Esophagus squamous epithelium (tissue), 5 donors: ENCODE data around the gene DRD2. TPM values are rescaled to one million over a fixed set of nuclear protein-coding genes. Genes with fewer than 3 reads are reported as not detected.

Experiments used
- DNase-seq: peaks from one replicate; lab custom pipeline; 2025; lab: John Stamatoyannopoulos, UW
- H3K27ac ChIP-seq, 4 donors: fragments of 200-600 bp; sonication (generic); one replicate each; pipeline ENCODE4 v1.5.1; 2016 to 2019; ENCODE audit warnings: mild to moderate bottlenecking in 1 of 4
- H3K27me3 ChIP-seq, 4 donors: fragments of 200-600 bp; sonication (generic); 1 replicate in 3 of 4; 2 replicates in 1 of 4; pipeline versions ENCODE4 v1.5.1 to v1.6.0; 2017 to 2021; ENCODE audit warnings: antibody characterized with exemption in 1 of 4
- H3K36me3 ChIP-seq, 3 donors: fragments of 200-600 bp; sonication (generic); one replicate each; pipeline ENCODE4 v1.5.1; 2016 to 2019
- H3K4me1 ChIP-seq, 3 donors: fragments of 200-600 bp; sonication (generic); one replicate each; pipeline ENCODE4 v1.5.1; 2017 to 2019
- H3K4me3 ChIP-seq, 4 donors: fragments of 200-600 bp; sonication (generic); 1 replicate in 3 of 4; 2 replicates in 1 of 4; pipeline ENCODE4 v1.5.1; 2016 to 2019; ENCODE audit warnings: mild to moderate bottlenecking in 2 of 4, moderate library complexity in 1 of 4
- H3K9me3 ChIP-seq, 3 donors: fragments of 200-600 bp; sonication (generic); one replicate each; pipeline ENCODE4 v1.5.1; 2016 to 2019
- CTCF ChIP-seq, 6 experiments: fragments of 450-650 bp in 4 of 6; fragments of 200-600 bp in 2 of 6; sonication (generic) in 2 of 6; IDR thresholded peaks; one replicate each; pipeline ENCODE4 v1.5.1; 2016 to 2019; ENCODE audit warnings: antibody characterized with exemption in 6 of 6, mild to moderate bottlenecking in 4 of 6, moderate library complexity in 4 of 6
- POLR2A ChIP-seq, 4 donors: fragments of 450-650 bp; IDR thresholded peaks; one replicate each; pipeline ENCODE4 v1.6.1; 2017; ENCODE audit warnings: antibody characterized with exemption in 4 of 4, mild to moderate bottlenecking in 4 of 4, moderate library complexity in 3 of 4
- WGBS, 2 donors: methylation state at CpG; one replicate each; pipeline ENCODE4 v1.1.5; 2018; 5-methylcytosine and 5-hydroxymethylcytosine counted together
- intact Hi-C: fragments of 100-400 bp; cut with DNase I; formaldehyde crosslinking; loops from one replicate; pipeline ENCODE4 v1.15.0; 2022
- total RNA-seq, 4 donors: library from RNA; depleted of rRNA; stranded (reverse); fragments of >200 nt; gene quantifications; one replicate each; pipeline ENCODE4 v1.1.0, GENCODE V29; 2016
- donor health status: DM: yes; HTN: yes; CAD: no.

Gene DRD2
- total RNA-seq, 4 donors from 2014 or later = 0.38 TPM; not detected in 3

GRCh38 chr11:113395782-113396336, 79.3 kb downstream of the DRD2 start:
- TF ChIP-seq POLR2A (IDR thresholded peaks at IDR 0.05) (no peak), CTCF (IDR thresholded peaks at IDR 0.05) (no peak)
- intact Hi-C loops = no loop called here
- WGBS, 2 donors = 60 to 96% methylated on average over 1 to 8 of the region's 9 CpGs

GRCh38 chr11:113394919-113395318, 80.3 kb downstream of the DRD2 start:
- no peak overlapping the region for H3K27ac ChIP-seq
- no peak for DNase-seq
- no peaks in the 10 kb centered on the region for H3K36me3 ChIP-seq
- intact Hi-C loops = no loop called here
- no peaks in the 10 kb centered on the region for H3K27me3 ChIP-seq
- 86 to 91% methylated on average over 6 of the region's 11 CpGs for WGBS, 2 donors
- H3K9me3 ChIP-seq = no peaks in the 10 kb centered on the region
- TF ChIP-seq POLR2A (IDR thresholded peaks at IDR 0.05) = no peak
- no peak for TF ChIP-seq CTCF (IDR thresholded peaks at IDR 0.05)
- no peak overlapping the region for H3K4me3 ChIP-seq
- H3K4me1 ChIP-seq = no peaks in the 10 kb centered on the region

More at GRCh38 chr11:113395782-113396336, 79.3 kb downstream of the DRD2 start:
- Histone ChIP-seq H3K27me3 (no peaks in the 10 kb centered on the region), H3K27ac (no peak overlapping the region), H3K36me3 (no peaks in the 10 kb centered on the region), H3K4me1 (no peaks in the 10 kb centered on the region), H3K9me3 (no peaks in the 10 kb centered on the region), H3K4me3 (no peak overlapping the region)
- no peak for DNase-seq

GRCh38 chr11:113393501-113393985, 81.7 kb downstream of the DRD2 start:
- H3K27me3 ChIP-seq = peaks cover 0 to 13% (median 0%) of the 10 kb centered on the region in 4 donors
- DNase-seq = no peak
- intact Hi-C loops = no loop called here
- H3K27ac ChIP-seq = no peak overlapping the region
- TF ChIP-seq POLR2A (IDR thresholded peaks at IDR 0.05) (no peak), CTCF (IDR thresholded peaks at IDR 0.05) (no peak)
- WGBS, 2 donors = 58% methylated on average over 5 of the region's 8 CpGs; no CpG with 5 or more reads in 1 of the 2 donors
- no peaks in the 10 kb centered on the region for H3K4me1 ChIP-seq
- no peaks in the 10 kb centered on the region for H3K36me3 ChIP-seq
- no peak overlapping the region for H3K4me3 ChIP-seq
- H3K9me3 ChIP-seq = no peaks in the 10 kb centered on the region

- peaks cover 0 to 25% (median 0%) of the 10 kb centered on the region in 4 donors for H3K27me3 ChIP-seq
- intact Hi-C loops = no loop called here
- 52 to 67% methylated on average over 3 of the region's 3 CpGs for WGBS, 2 donors
- no peaks in the 10 kb centered on the region for H3K9me3 ChIP-seq
- H3K27ac ChIP-seq = no peak overlapping the region
- H3K4me3 ChIP-seq = no peak overlapping the region
- no peaks in the 10 kb centered on the region for H3K36me3 ChIP-seq
- H3K4me1 ChIP-seq = peaks cover 0 to 10% (median 0%) of the 10 kb centered on the region in 3 donors
- DNase-seq = no peak
- no peak for TF ChIP-seq POLR2A (IDR thresholded peaks at IDR 0.05)
- no peak for TF ChIP-seq CTCF (IDR thresholded peaks at IDR 0.05)
Observed at GRCh38 chr11:113392236-113392921, 82.8 kb downstream of the DRD2 start.

- Histone ChIP-seq H3K9me3 (no peaks in the 10 kb centered on the region), H3K27me3 (peaks cover 0 to 34% (median 0%) of the 10 kb centered on the region in 4 donors), H3K4me3 (no peak overlapping the region), H3K36me3 (no peaks in the 10 kb centered on the region), H3K27ac (no peak overlapping the region), H3K4me1 (peaks cover 0 to 22% (median 8%) of the 10 kb centered on the region in 3 donors)
- DNase-seq = no peak
- intact Hi-C loops = no loop called here
- 35 to 38% methylated on average over 3 of the region's 3 CpGs for WGBS, 2 donors
- TF ChIP-seq POLR2A (IDR thresholded peaks at IDR 0.05) (no peak), CTCF (IDR thresholded peaks at IDR 0.05) (no peak)
Observed at GRCh38 chr11:113389272-113389671, 85.9 kb downstream of the DRD2 start.
